GM19397 (cell line): ENCODE measurements around the gene MARCHF4.

ENCODE experiments used
- ATAC-seq: cut with Tn5 transposase; IDR thresholded peaks from one replicate; pipeline ENCODE4 v1.9.1; 2021; ENCODE audit warnings: mild to moderate bottlenecking, moderate library complexity; ENCODE audit not compliant: unreplicated experiment

The MARCHF4 gene

GRCh38 chr2:216352653-216353270 lies 19.5 kb downstream of the MARCHF4 start:
- no peak for ATAC-seq

GRCh38 chr2:216351172-216351925 lies 20.9 kb downstream of the MARCHF4 start:
- no peak for ATAC-seq

DNA sequence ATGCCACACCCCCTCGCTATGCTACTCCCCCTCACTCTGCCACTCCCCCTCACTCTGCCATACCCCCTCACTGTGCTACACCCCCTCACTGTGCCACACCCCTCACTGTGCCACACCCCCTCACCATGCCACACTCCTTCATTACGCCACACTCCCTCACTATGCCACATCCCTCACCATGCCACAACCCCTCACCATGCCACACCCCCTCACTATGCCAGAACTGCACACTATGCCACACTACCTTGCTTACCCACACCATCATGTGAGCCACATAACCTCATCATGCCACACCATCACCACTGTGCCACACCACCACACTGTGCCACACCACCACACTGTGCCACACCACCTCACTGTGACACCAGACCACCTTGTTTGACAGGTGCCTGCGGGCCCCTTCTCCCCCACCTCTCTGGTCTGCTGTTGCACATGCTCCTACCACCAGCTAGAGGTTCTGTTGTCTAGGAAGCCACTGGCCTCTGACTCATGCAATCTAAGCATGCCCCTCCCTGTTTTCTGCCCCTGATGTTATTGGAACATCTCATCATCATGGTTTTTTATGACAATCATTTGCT lies 22.0 kb downstream of the MARCHF4 start:
- no peak for ATAC-seq

DNA sequence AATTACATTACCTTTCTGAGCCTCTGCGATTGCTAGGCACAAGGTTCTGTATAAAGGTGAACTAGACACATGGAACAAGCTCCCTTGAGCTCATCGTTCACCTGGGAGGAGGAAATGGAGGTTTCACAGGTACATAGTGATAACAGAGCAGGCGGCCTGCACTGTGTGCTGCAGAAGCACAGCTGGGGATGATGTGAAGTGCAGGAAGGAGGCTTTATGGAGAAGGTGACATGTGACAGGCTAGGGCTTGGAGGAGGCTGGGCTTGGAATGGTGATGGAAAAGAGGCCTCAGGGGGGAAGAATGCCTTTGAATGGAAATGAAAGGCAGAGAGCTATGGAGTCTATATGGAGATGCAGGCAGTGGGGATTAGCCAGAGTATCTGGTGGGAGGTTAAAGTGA lies 22.9 kb downstream of the MARCHF4 start:
- no peak for ATAC-seq

DNA sequence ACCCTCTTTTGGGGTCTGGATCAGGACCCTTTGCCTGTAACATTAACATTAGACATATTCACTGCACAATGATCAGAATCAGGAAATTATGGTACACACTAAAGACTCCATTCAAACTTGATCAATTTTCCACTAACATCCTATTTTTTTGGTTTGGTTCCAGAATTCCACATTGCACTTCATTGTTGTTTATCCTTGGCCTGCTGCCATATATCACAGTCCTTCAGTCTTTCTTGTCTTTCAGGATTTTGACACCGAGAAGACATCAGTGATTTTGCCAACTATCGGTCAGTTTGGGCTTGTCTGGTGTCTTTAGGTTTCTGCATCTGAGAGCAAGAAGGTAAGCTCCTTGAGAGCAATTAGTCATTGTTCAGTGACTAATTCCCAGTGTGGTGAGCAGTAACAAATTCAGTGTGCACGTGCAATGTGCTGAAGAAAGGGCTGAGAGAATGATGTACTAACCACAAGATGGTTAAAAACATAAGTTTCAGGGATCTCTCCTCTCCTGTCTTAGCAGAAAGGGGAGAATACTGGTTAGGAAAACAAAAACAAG lies 23.5 kb downstream of the MARCHF4 start:
- no peak for ATAC-seq

DNA sequence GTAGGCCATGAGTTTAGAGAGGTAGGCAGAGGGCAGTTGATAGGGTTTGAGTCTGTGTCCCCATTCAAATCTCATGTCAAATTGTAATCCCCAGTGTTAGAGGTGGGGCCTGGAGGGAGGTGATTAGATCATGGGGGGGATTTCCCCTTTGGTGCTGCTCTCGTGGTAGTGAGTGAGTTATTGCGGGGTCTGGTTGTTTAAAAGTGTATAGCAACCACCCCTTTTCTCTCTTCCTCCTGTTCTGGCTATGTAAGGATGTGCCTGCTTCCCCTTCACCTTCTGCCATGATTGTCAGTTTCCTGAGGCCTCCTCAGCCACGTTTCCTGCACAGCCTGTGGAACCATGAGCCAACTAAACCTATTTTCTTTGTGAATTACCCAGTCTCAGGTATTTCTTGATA lies 25.5 kb downstream of the MARCHF4 start:
- ATAC-seq = no peak

DNA sequence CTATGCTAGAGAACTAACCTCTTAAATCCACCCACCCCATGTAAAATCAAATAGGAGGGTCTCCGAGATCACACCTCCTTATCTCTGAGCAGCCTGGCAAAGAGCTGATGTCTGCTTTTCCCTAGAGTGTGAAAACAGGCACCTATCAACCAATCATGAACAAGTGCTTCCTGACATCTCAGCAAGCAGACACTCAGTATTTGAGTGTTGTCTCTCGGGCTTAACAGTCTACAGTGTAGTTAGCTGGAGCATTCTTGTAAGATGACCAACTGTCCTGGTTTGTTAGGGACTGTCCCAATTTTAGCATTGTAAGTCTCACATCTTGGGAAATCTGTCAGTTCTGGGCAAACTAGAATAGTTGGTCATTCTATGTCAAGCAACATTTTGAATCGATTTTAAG lies 26.4 kb downstream of the MARCHF4 start:
- ATAC-seq = no peak

- ATAC-seq = no peak
Observed at GRCh38 chr2:216344950-216345300, 27.4 kb downstream of the MARCHF4 start.

GRCh38 chr2:216344206-216344949 lies 27.9 kb downstream of the MARCHF4 start:
- ATAC-seq = no peak

DNA sequence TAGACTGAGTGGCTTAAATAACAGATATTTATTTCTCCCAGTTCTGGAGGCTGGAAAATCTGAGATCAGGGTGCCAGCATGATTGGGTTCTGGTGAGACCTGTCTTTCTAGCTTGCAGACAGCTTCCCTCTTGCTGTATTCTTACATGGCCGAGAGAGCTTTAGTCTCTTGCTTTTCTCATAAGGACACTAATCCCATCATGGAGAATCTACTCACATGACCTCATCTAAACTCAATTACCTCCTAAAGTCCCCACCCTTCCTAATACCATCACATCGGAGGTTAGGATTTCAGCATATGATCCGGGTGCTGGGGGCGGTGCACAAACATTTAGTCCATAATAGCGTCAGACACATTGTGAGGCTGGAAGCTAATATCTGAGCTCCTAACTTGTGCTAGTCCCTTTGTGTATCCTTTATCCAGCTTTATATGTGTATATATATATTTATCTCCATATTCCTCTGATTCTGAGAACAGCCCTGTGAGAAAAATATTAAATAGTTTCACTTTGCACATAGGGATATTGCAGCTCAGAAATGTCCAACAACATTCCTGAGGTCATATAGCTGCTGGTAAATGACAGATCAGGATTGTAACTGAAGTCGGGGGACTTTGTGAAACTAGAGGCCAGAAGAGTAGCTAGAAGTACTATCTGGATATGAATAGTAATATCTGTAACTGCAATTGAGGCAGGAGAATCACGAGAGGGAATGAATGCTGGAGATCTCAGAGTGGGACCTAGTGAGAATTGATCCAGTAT lies 28.9 kb downstream of the MARCHF4 start:
- no peak for ATAC-seq

GRCh38 chr2:216341121-216341520 lies 31.2 kb downstream of the MARCHF4 start:
- ATAC-seq = no peak

DNA sequence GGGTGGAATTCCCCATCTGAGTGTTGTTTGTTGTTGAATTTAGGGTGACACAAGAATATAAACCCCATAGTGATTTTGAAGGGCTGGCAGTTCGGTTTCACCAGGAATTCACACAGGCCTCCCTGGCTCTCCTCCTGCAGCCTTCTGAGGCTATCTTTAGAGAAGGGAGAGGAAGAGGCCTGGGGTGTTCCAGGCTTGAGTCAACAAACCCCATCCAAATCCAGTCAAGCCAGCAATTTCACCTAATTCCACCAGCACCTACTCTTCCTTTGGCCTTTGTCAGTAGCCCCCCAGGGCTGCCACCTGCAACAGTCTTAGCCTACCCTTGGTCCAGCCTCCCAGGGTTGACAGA lies 32.0 kb downstream of the MARCHF4 start:
- ATAC-seq = no peak

DNA sequence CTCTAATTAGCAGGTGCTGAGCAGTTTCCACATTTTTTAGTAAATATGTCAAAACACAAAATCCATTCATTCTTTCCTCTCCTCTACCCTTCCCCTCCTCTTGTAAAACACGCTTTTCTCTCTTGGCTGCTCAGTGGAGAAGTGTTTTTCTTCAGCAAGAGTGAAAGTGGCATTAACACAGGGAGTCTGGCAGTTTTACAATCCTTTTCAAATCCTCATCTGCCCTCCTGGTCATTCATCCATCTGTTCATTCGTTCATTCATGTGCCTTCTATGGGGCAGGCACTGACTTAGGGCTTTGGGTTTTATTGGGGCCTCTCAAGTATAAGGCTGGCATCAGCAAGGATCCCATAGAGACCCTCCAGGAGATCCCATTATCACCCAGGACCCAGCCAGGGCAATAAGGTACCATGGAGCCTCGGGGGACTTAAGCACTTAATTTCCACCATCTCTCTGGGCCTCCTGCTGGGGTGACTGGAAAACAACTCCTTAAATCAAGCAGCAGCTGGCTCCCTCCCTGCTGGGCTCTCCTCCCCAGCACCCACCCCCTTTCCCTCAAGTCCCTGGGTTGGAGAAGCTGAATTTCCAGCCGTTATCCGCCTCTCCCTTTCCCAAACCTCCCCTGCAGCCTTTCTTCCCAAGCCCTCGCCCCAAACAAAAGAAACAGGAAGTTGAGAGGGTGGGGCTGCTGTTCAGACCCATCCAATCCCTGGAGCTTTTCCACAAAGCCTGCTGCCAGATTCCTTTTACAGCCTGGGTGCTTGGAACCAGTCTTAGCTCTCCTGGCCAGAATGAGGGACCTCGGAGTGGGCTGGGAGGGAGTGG lies 32.6 kb downstream of the MARCHF4 start:
- ATAC-seq = no peak

DNA sequence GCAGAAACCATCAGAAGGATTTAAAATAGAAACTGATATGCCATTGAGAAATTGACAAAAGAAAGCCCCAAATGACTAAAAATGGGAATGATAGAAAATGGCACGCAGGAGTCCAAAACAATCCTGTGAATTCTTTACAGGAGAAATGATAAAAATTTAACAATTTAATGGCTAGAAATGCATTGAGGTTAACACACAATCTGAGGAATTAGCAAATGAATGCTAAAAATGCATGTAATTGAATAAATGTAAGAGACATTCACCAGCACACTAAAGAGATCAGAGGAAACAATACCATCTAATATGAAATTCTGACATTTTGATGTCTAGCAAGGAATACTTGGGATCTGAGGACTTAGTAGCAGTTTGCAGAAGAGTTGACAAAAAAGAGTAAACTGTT lies 37.0 kb downstream of the MARCHF4 start:
- no peak for ATAC-seq

GRCh38 chr2:216328347-216328746 lies 43.9 kb downstream of the MARCHF4 start:
- ATAC-seq = no peak

DNA sequence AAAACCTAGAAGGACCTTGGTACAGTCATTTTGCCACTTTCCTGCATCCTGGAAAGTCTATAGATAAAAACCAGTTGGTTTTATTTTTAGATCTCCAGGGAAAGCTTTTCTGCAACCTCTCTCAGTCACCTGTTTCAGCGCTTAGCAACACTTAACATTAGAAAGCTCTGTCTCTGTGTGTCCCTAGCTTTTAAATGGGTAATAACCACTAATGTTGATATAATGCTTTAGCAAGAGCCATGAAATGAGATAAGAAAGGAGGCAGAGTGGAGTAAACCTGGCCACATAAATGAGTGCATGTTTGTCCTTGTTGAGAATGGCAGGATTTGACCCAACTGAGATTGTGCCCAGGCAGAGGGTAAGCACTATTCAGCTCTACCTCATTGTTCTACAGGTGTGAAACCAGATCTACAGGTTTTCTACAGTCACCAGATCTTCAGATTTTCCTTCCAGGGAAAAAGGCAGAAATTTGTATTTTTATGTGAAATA lies 44.8 kb downstream of the MARCHF4 start:
- no peak for ATAC-seq
